Fibroblast of mammary gland (primary cell): ENCODE data around the gene EGFLAM.

ENCODE experiments used
- DNase-seq: peaks from one replicate; pipeline ENCODE4 v3.0.0-alpha.2; 2010; ENCODE audit warnings: low read depth
- H3K4me3 ChIP-seq: 2 replicates; pipeline ENCODE4 v1.5.1; 2011; ENCODE audit warnings: low read depth, mild to moderate bottlenecking, low read length, moderate library complexity; ENCODE audit not compliant: control insufficient read depth
- TF ChIP-seq, protein P1 (sequence below): conservative IDR thresholded peaks from 2 replicates; pipeline ENCODE4 v1.5.1; 2011; ENCODE audit warnings: low read depth, low read length, inconsistent platforms; ENCODE audit not compliant: control insufficient read depth, insufficient read depth

Gene EGFLAM

DNA sequence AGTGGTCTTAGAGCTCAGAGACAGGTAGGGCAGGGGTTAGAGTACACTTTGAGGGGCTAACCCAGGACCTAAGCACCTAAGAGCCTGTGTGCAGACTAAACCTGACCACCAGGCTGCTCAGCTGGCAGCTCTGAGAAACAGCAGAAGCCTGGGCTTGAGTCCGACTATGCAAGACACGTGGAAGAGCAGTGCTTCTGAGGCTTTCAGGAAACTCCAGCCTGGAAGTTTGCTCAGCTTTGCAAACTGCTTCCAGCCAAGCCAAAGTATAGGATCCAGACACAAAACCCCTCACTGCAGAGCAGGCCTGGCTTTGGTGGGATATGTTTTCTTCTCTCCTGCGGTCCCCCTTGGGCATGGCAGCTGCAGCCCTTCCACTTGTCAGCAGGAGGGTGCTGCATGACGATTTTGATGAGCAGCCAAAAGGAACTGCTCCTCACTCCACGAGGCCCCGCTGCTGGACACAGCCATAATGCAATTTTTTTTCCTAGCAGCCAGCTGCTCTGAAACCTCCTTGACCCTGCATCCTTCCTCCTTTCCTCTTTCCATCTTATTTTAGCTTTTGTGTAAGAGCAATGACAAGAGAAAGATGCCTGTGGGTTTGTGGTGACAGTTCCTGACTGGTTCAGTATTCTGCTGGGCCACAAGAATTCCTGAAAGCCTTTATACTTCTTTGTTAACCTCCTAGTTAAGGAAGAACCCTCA is 175.0 kb downstream of the EGFLAM start:
- DNase-seq = peak; percentile 72
- no peak overlapping the region for H3K4me3 ChIP-seq
- TF ChIP-seq, protein P1, sequence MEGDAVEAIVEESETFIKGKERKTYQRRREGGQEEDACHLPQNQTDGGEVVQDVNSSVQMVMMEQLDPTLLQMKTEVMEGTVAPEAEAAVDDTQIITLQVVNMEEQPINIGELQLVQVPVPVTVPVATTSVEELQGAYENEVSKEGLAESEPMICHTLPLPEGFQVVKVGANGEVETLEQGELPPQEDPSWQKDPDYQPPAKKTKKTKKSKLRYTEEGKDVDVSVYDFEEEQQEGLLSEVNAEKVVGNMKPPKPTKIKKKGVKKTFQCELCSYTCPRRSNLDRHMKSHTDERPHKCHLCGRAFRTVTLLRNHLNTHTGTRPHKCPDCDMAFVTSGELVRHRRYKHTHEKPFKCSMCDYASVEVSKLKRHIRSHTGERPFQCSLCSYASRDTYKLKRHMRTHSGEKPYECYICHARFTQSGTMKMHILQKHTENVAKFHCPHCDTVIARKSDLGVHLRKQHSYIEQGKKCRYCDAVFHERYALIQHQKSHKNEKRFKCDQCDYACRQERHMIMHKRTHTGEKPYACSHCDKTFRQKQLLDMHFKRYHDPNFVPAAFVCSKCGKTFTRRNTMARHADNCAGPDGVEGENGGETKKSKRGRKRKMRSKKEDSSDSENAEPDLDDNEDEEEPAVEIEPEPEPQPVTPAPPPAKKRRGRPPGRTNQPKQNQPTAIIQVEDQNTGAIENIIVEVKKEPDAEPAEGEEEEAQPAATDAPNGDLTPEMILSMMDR = peak; percentile 6

DNA sequence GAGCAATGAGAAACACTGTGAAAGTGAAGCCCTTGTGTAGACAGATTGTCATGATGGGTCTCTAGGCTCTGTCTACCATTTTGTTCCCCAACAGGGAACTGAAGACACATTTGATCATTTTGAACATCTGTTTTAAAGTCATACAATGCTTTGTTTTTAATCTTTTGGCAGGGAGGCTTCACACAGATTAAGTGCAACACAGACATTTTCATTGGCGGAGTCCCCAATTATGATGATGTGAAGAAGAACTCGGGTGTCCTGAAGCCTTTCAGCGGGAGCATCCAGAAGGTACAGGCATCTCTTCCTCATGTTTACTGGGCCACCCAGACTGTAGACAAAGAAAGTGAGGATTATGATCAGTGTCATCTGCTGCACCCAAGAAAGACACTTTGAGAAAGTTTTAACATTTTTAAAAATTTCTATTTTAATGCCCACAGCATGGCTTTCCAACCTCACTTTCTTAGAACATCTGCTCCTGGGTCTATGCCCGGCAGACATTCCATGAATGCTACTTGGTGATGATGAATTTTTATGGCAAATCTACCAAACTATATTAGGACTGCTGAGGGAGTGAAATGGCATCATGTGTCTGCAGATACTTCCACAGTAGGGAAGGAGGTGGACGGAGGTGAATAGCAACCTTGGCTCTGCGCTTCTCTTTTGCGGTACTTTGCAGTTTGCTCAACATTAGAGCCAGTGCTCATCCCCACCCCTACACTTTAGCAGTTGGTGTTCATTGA is 176.8 kb downstream of the EGFLAM start:
- DNase-seq = no peak
- TF ChIP-seq, protein P1 = no peak
- H3K4me3 ChIP-seq = no peak overlapping the region

DNA sequence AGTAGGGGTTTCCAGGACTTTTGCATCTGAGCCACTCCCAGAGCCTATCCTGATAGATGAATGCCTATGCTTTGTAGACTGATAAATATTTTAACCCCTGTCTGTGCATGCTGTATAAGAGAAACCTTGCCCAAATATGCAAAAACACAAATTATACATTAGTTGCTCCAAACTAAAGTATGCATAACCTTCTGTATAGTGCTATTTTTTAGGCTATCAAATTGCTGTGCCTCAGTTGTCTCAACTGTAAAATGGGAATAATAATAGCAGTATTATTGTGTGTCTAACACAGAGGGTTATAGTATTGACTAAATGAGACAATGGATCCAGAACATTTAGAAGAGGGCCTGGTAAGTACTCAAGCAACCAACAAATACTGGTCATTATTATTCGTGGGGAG is 180.4 kb downstream of the EGFLAM start:
- no peak for DNase-seq
- no peak overlapping the region for H3K4me3 ChIP-seq
- TF ChIP-seq, protein P1 = no peak

DNA sequence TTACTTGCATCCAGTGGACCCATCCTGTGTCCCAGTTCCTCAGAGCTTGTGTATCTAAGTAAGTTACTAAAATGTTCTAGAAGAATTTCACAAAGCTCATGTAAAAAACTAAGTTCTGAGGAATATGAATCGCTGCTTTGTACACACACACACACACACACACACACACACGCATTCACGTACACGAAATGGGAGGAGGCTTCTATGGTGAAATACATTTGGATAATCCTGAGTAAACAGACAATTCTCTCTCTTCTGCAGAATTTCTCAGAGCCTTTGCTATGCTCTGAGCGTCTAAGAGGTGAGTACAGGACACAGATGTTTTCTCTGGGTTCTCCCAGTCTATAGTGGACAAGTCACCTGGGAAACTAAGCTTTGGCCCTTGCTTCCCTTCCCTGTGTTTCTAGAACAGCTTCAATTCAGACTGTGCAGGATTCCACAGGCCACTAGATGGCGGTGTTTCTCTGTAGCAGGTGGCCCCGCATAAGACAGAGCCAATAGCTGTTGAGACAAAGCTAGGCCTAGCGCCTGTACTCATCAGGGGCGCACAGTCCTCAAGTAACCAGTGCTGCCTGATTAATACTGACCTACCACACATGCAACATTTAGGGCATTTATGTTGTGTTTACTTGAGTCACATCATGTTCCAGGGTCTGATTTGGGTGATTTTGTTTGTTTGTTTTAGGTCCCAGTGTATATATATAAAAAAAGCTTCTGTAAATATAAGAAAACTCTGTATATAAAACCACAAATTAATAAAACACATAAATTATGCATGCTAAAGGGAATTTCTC is 183.3 kb downstream of the EGFLAM start:
- TF ChIP-seq, protein P1 = peak; percentile 99
- H3K4me3 ChIP-seq = no peak overlapping the region
- DNase-seq = peak; percentile 91

DNA sequence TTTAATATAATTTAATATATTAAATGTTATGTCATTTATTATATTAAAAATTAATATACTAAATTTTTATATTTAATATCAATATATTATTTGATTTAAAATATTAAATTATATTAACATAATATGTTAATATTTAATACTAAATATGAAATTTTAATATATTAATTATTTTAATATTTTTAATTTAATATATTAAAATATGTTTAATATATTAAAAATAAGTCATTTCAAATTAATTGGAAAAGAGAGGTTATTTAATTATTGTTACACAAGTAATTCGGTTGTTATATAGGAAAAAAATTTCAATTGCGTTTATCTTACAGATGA is 183.9 kb downstream of the EGFLAM start:
- no peak for DNase-seq
- TF ChIP-seq, protein P1 = no peak
- H3K4me3 ChIP-seq = no peak overlapping the region

DNA sequence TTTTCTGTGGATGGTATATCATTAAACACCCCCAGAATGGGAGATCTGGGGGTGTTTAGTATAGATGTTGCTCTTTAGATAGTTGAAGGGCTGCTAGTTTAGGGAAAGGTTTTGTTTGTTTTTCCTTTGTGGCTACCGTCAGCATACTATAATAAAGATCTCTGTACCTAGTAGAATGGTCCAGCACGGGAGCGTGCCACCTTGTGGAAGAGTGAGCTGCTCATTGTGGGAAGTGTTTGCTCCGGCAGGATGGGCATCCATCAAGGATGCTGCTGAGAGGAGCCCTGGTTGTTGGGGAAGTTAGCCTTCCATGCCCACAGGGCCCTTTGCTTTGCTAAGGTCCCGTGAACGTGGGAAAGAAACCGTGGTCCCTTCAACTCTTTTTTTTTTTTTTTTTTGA is 185.0 kb downstream of the EGFLAM start:
- no peak for DNase-seq
- TF ChIP-seq, protein P1 = no peak
- no peak overlapping the region for H3K4me3 ChIP-seq
